HEK293 (cell line): ENCODE measurements around the gene USP6NL.

Experiments used
- AEBP2 ChIP-seq: fragments of 450-650 bp; formaldehyde crosslinking; IDR thresholded peaks from 2 replicates; pipeline ENCODE4 v1.5.1; 2016; ENCODE audit warnings: missing biosample characterization, missing genetic modification characterization, borderline replicate concordance
- SALL2 ChIP-seq: fragments of 450-650 bp; formaldehyde crosslinking; IDR thresholded peaks from 2 replicates; pipeline ENCODE4 v1.5.0; 2017; ENCODE audit warnings: missing biosample characterization, mild to moderate bottlenecking, missing genetic modification characterization, borderline replicate concordance
- ZBTB17 ChIP-seq: fragments of 450-650 bp; formaldehyde crosslinking; IDR thresholded peaks from 2 replicates; pipeline ENCODE4 v1.5.1; 2016; ENCODE audit warnings: missing biosample characterization, missing genetic modification characterization
- ZBTB20 ChIP-seq: fragments of 450-650 bp; formaldehyde crosslinking; IDR thresholded peaks from 2 replicates; pipeline ENCODE4 v1.5.1; 2016; ENCODE audit warnings: missing biosample characterization, missing genetic modification characterization
- ZFP3 ChIP-seq: fragments of 450-650 bp; formaldehyde crosslinking; IDR thresholded peaks from 2 replicates; pipeline ENCODE4 v1.5.1; 2016; ENCODE audit warnings: low read depth, missing biosample characterization, missing genetic modification characterization
- ZNF138 ChIP-seq: fragments of 450-650 bp; formaldehyde crosslinking; IDR thresholded peaks from 2 replicates; pipeline ENCODE4 v1.5.1; 2016; ENCODE audit warnings: missing biosample characterization, missing genetic modification characterization, borderline replicate concordance
- ZNF280D ChIP-seq: fragments of 450-650 bp; formaldehyde crosslinking; IDR thresholded peaks from 2 replicates; pipeline ENCODE4 v1.5.1; 2016; ENCODE audit warnings: missing biosample characterization, missing genetic modification characterization
- ZNF555 ChIP-seq: fragments of 450-650 bp; formaldehyde crosslinking; conservative IDR thresholded peaks from 2 replicates; pipeline ENCODE4 v1.5.1; 2017; ENCODE audit warnings: missing biosample characterization, mild to moderate bottlenecking, missing genetic modification characterization, inconsistent platforms
- ZNF629 ChIP-seq: fragments of 450-650 bp; formaldehyde crosslinking; IDR thresholded peaks from 2 replicates; pipeline ENCODE4 v1.5.1; 2017; ENCODE audit warnings: missing biosample characterization, missing genetic modification characterization
- ZSCAN4 ChIP-seq: fragments of 450-650 bp; formaldehyde crosslinking; IDR thresholded peaks from 2 replicates; pipeline ENCODE4 v1.5.1; 2017; ENCODE audit warnings: missing biosample characterization, missing genetic modification characterization
- TF ChIP-seq, protein P1 (sequence below): fragments of 450-650 bp; formaldehyde crosslinking; IDR thresholded peaks from 2 replicates; pipeline ENCODE4 v1.5.1; 2016; ENCODE audit warnings: missing biosample characterization, missing genetic modification characterization
- TF ChIP-seq, protein P2 (sequence below): fragments of 450-650 bp; formaldehyde crosslinking; IDR thresholded peaks from 2 replicates; pipeline ENCODE4 v1.5.1; 2016; ENCODE audit warnings: missing biosample characterization, missing genetic modification characterization
- TF ChIP-seq, protein P3 (sequence below): fragments of 450-650 bp; formaldehyde crosslinking; IDR thresholded peaks from 2 replicates; pipeline ENCODE4 v1.5.1; 2016; ENCODE audit warnings: missing biosample characterization, missing genetic modification characterization

DNA sequence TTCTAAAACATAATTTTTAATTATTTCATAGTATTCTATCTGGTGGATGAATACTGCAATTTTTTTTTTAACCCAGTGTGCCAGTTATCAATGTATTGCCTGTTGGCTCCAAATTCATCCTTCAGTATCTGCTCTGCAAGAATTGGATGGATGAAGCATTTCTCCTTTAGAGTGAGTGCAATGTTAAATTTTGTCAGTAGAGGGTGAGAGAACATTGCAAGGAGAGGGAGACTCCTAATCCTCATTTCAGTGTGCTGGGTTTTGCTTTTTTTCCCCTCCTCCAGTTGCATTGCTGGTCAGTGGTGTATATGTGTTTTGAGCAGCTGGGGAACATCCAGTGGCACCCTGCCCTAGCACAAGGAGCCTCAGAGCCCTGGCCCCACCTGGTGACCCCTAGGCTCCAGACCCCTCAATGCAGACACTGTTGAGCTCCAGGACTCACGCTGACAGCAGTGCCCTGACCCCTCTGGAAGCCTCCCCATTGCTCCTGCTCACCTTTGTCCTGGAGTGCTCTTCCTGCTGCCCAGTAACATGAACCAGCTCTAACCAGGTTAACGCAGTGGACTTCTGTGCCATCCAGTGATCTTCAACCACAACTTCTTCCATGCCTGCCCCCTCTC lies 199.4 kb downstream of the USP6NL start:
- no peak for TF ChIP-seq ZBTB17
- TF ChIP-seq, protein P1, sequence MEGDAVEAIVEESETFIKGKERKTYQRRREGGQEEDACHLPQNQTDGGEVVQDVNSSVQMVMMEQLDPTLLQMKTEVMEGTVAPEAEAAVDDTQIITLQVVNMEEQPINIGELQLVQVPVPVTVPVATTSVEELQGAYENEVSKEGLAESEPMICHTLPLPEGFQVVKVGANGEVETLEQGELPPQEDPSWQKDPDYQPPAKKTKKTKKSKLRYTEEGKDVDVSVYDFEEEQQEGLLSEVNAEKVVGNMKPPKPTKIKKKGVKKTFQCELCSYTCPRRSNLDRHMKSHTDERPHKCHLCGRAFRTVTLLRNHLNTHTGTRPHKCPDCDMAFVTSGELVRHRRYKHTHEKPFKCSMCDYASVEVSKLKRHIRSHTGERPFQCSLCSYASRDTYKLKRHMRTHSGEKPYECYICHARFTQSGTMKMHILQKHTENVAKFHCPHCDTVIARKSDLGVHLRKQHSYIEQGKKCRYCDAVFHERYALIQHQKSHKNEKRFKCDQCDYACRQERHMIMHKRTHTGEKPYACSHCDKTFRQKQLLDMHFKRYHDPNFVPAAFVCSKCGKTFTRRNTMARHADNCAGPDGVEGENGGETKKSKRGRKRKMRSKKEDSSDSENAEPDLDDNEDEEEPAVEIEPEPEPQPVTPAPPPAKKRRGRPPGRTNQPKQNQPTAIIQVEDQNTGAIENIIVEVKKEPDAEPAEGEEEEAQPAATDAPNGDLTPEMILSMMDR (tag by site-specific recombination): no peak
- TF ChIP-seq ZNF138: no peak
- TF ChIP-seq, protein P2, sequence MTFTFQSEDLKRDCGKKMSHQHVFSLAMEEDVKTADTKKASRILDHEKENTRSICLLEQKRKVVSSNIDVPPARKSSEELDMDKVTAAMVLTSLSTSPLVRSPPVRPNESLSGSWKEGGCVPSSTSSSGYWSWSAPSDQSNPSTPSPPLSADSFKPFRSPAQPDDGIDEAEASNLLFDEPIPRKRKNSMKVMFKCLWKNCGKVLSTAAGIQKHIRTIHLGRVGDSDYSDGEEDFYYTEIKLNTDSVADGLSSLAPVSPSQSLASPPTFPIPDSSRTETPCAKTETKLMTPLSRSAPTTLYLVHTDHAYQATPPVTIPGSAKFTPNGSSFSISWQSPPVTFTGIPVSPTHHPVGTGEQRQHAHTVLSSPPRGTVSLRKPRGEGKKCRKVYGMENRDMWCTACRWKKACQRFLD (tag by site-specific recombination): no peak
- no peak for TF ChIP-seq ZNF555 (tag by site-specific recombination)
- TF ChIP-seq, protein P3, sequence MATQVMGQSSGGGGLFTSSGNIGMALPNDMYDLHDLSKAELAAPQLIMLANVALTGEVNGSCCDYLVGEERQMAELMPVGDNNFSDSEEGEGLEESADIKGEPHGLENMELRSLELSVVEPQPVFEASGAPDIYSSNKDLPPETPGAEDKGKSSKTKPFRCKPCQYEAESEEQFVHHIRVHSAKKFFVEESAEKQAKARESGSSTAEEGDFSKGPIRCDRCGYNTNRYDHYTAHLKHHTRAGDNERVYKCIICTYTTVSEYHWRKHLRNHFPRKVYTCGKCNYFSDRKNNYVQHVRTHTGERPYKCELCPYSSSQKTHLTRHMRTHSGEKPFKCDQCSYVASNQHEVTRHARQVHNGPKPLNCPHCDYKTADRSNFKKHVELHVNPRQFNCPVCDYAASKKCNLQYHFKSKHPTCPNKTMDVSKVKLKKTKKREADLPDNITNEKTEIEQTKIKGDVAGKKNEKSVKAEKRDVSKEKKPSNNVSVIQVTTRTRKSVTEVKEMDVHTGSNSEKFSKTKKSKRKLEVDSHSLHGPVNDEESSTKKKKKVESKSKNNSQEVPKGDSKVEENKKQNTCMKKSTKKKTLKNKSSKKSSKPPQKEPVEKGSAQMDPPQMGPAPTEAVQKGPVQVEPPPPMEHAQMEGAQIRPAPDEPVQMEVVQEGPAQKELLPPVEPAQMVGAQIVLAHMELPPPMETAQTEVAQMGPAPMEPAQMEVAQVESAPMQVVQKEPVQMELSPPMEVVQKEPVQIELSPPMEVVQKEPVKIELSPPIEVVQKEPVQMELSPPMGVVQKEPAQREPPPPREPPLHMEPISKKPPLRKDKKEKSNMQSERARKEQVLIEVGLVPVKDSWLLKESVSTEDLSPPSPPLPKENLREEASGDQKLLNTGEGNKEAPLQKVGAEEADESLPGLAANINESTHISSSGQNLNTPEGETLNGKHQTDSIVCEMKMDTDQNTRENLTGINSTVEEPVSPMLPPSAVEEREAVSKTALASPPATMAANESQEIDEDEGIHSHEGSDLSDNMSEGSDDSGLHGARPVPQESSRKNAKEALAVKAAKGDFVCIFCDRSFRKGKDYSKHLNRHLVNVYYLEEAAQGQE: no peak
- no peak for TF ChIP-seq ZSCAN4 (tag by site-specific recombination)
- no peak for TF ChIP-seq ZNF629 (tag by site-specific recombination)
- no peak for TF ChIP-seq ZNF280D (tag by site-specific recombination)
- TF ChIP-seq ZFP3: no peak
- no peak for TF ChIP-seq ZBTB20
- no peak for TF ChIP-seq SALL2 (tag by site-specific recombination)
- TF ChIP-seq AEBP2: no peak
